Measurements from ENCODE around the gene PIP4K2A. TPM values are rescaled to one million over a fixed set of nuclear protein-coding genes. Genes with fewer than 3 reads are reported as not detected.
A peak's percentile ranks its signal among the peaks of the same experiment; 100 is the strongest.

The PIP4K2A gene
- total RNA-seq, 1 donor from 2014 or later = 105 TPM

DNA sequence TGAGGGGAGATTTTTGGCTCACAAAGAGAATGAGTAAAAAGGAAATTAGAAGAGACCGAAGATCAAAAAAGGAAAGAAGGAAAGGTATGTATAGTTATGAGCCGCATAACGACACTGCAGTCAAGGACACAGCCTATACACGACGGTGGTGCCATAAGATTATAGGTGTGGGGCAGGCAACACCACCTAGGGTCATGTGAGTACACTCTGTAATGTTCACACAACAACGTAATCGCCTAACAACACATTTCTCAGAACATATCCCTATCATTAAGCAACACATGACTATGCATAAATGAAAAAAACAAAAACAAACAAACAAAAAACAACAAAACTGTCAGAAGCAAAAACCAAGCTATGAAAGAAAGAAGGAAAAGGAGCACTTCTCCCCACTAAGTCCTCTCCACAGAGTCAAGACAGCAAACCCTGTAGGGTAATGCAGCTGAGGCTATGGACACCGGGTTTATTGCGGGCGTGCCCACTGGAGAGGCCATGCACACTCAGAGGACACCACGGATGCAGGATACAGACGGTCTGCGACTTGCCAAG is 45.1 kb downstream of the PIP4K2A start:
- Mint-ChIP-seq H3K36me3 (ENCODE audit: low read depth) (no peaks in the 10 kb centered on the region), H3K27ac (peak overlapping the region; percentile 54), H3K4me1 (ENCODE audit: low read depth) (peaks cover 59% of the 10 kb centered on the region), H3K9me3 (no peaks in the 10 kb centered on the region), H3K4me3 (ENCODE audit: low read depth) (peak overlapping the region; percentile 7), H3K27me3 (ENCODE audit: low read depth) (no peaks in the 10 kb centered on the region)
- DNase-seq (ENCODE audit: low spot score) = no peak
- intact Hi-C loops (cut with micrococcal nuclease) = loop anchor here (1.0 to 5.0 kb wide), 4 partner anchors 8 to 44 kb away; no protein-coding TSS in a partner anchor

- Mint-ChIP-seq H3K27ac (peak overlapping the region; percentile 82), H3K4me3 (ENCODE audit: low read depth) (peak overlapping the region; percentile 74), H3K9me3 (no peaks in the 10 kb centered on the region), H3K27me3 (ENCODE audit: low read depth) (no peaks in the 10 kb centered on the region), H3K4me1 (ENCODE audit: low read depth) (peaks cover 53% of the 10 kb centered on the region), H3K36me3 (ENCODE audit: low read depth) (peaks cover 2% of the 10 kb centered on the region)
- DNase-seq (ENCODE audit: low spot score) = no peak
- intact Hi-C loops (cut with micrococcal nuclease) = loop anchor here (2.0 to 5.0 kb wide), 2 partner anchors 14 to 35 kb away; no protein-coding TSS in a partner anchor
These were observed 47.3 kb downstream of the PIP4K2A start for GRCh38 chr10:22667093-22667480.

GRCh38 chr10:22666287-22667092 is 47.9 kb downstream of the PIP4K2A start:
- intact Hi-C loops (cut with micrococcal nuclease) = loop anchor here (1.0 to 5.0 kb wide), 3 partner anchors 8 to 34 kb away; no protein-coding TSS in a partner anchor
- Mint-ChIP-seq H3K36me3 (ENCODE audit: low read depth) (peaks cover 6% of the 10 kb centered on the region), H3K4me1 (ENCODE audit: low read depth) (peaks cover 56% of the 10 kb centered on the region), H3K27me3 (ENCODE audit: low read depth) (no peaks in the 10 kb centered on the region), H3K9me3 (no peaks in the 10 kb centered on the region), H3K27ac (peak overlapping the region; percentile 82), H3K4me3 (ENCODE audit: low read depth) (peak overlapping the region; percentile 74)
- peak; percentile 51 for DNase-seq (ENCODE audit: low spot score)

DNA sequence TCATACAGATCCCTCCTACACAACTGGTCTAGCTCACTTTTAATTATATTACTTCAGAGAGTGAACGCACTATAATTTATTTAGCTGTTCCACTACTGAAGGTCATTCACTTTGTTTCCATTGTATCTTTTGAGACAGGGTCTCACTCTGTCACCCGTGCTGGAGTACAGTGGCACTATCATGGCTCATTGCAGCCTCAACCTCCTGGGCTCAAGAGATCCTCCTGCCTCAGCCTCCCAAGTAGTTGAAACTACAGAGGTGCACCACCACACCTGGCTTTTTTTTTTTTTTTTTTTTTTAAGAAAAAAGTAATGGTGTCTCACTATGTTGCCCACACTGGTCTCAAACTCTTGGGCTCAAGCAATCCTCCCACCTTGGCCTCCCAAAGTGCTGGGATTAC is 49.0 kb downstream of the PIP4K2A start:
- Mint-ChIP-seq H3K4me1 (ENCODE audit: low read depth) (peaks cover 58% of the 10 kb centered on the region), H3K27ac (no peak overlapping the region), H3K4me3 (ENCODE audit: low read depth) (no peak overlapping the region), H3K36me3 (ENCODE audit: low read depth) (peaks cover 10% of the 10 kb centered on the region), H3K27me3 (ENCODE audit: low read depth) (no peaks in the 10 kb centered on the region), H3K9me3 (no peaks in the 10 kb centered on the region)
- DNase-seq (ENCODE audit: low spot score) = no peak
- intact Hi-C loops (cut with micrococcal nuclease) = loop anchor here (5.0 kb wide), 1 partner anchor 33 kb away; no protein-coding TSS in a partner anchor

DNA sequence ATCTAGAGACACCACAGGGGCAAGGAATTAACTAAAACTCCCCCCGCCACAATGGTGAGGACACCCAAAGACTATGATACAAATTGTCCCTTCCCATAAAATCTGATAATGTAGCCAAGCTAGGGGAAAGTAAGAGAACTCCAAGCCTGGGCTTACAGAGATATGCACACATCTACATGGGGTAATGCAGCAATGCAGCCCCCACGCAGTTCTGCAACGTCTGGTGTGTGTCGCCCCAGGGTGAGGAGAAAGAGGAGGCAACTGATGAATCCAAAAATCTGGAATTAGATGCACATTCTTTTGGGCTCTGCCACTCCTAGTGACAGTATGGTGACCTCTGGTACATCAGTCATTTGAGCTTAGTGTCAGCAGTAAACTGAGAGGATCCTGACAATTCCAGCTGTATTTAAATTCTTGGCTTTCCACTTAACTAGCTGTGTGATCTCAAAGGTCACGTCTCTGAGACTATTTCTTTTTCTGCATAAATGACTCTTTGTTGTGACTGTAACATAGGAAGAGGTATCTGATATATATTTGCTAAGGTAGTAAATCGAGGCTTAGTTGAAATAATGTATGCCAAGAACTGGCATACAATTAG is 51.5 kb downstream of the PIP4K2A start:
- H3K9me3 Mint-ChIP-seq = no peaks in the 10 kb centered on the region
- H3K4me1 Mint-ChIP-seq (ENCODE audit: low read depth) = peaks cover 59% of the 10 kb centered on the region
- H3K36me3 Mint-ChIP-seq (ENCODE audit: low read depth) = peaks cover 13% of the 10 kb centered on the region
- intact Hi-C loops (cut with micrococcal nuclease) = no loop called here
- no peaks in the 10 kb centered on the region for H3K27me3 Mint-ChIP-seq (ENCODE audit: low read depth)
- H3K27ac Mint-ChIP-seq = no peak overlapping the region
- H3K4me3 Mint-ChIP-seq (ENCODE audit: low read depth) = no peak overlapping the region
- no peak for DNase-seq (ENCODE audit: low spot score)

GRCh38 chr10:22659866-22660265 is 54.5 kb downstream of the PIP4K2A start:
- intact Hi-C loops (cut with micrococcal nuclease) = loop anchor here (5.0 kb wide), 1 partner anchor 88 kb away; no protein-coding TSS in a partner anchor
- no peak for DNase-seq (ENCODE audit: low spot score)
- Mint-ChIP-seq H3K4me3 (ENCODE audit: low read depth) (no peak overlapping the region), H3K27me3 (ENCODE audit: low read depth) (no peaks in the 10 kb centered on the region), H3K27ac (peak overlapping the region; percentile 47), H3K36me3 (ENCODE audit: low read depth) (peaks cover 32% of the 10 kb centered on the region), H3K4me1 (ENCODE audit: low read depth) (peaks cover 73% of the 10 kb centered on the region), H3K9me3 (no peaks in the 10 kb centered on the region)

DNA sequence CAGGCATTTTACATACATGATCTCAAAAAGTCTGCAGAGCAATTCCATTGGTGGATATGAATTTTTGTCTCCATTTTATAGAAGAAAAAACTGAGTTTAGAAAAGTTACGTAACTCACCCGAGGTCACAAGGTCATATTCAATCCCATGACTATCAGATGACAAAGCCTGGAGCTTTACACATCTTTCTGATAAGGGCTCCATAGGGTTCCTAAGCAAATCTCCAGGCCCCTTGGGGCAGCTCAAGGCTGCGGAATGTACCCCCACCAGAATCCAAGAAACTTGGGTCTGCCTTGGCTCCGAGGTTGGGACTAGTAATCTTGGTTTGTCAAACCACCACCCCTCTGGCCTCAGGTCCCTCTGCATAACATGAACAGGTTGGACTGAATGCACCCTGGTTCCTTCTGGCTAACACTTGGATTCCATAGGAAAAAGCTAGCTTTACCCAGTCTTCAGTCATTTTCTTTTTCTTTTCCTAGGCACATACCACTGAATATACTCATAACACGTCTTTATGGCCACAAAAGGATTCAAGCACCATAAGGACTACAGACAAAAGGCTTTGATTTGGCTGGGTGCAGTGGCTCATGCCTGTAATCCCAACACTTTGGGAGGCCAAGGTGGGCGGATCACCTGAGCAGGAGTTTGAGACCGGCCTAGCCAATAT is 55.5 kb downstream of the PIP4K2A start:
- no peaks in the 10 kb centered on the region for H3K27me3 Mint-ChIP-seq (ENCODE audit: low read depth)
- H3K4me1 Mint-ChIP-seq (ENCODE audit: low read depth) = peaks cover 78% of the 10 kb centered on the region
- no peak for DNase-seq (ENCODE audit: low spot score)
- peak overlapping the region; percentile 51 for H3K27ac Mint-ChIP-seq
- peak overlapping the region; percentile 14 for H3K4me3 Mint-ChIP-seq (ENCODE audit: low read depth)
- H3K36me3 Mint-ChIP-seq (ENCODE audit: low read depth) = peaks cover 35% of the 10 kb centered on the region
- intact Hi-C loops (cut with micrococcal nuclease) = loop anchor here (1.0 to 5.0 kb wide), 2 partner anchors 7 to 87 kb away; no protein-coding TSS in a partner anchor
- H3K9me3 Mint-ChIP-seq = no peaks in the 10 kb centered on the region

DNA sequence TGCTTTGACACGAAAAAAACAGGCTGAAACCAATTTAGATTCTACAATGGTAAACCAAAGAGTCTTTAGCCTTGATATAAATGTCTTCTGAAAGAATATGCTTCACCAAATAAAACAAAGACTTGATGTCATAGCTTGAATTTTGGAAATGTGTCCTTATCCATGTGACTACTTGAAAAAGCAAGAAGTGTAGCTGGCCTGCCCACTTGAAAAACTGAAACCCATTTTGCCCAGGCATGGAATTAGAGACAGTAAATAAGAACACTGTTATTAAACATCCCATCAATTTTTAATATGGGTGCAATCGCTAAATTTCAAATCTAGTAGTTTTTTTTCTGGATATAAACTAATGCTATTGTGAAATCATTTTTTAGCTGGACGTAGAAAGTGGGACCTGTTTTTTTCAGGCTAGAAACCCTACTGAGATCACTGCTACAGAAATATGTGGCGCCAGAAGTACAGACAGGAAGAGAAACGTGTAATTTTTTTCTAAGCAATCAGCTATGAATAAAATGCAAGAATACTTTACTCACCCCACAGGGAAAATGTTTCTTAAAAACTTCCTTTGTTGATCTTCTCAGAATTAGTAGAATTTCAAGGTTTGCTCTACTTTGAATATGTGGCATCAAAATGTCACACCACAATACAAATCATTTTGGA is 56.7 kb downstream of the PIP4K2A start:
- H3K36me3 Mint-ChIP-seq (ENCODE audit: low read depth) = peaks cover 43% of the 10 kb centered on the region
- H3K4me1 Mint-ChIP-seq (ENCODE audit: low read depth) = peaks cover 80% of the 10 kb centered on the region
- peak overlapping the region; percentile 86 for H3K27ac Mint-ChIP-seq
- no peaks in the 10 kb centered on the region for H3K27me3 Mint-ChIP-seq (ENCODE audit: low read depth)
- DNase-seq (ENCODE audit: low spot score) = no peak
- H3K4me3 Mint-ChIP-seq (ENCODE audit: low read depth) = peak overlapping the region; percentile 56
- intact Hi-C loops (cut with micrococcal nuclease) = loop anchor here (1.0 to 5.0 kb wide), 2 partner anchors 9 to 85 kb away; no protein-coding TSS in a partner anchor
- H3K9me3 Mint-ChIP-seq = no peaks in the 10 kb centered on the region

GRCh38 chr10:22657024-22657423 is 57.4 kb downstream of the PIP4K2A start:
- peak overlapping the region; percentile 86 for H3K27ac Mint-ChIP-seq
- H3K4me3 Mint-ChIP-seq (ENCODE audit: low read depth) = peak overlapping the region; percentile 56
- H3K4me1 Mint-ChIP-seq (ENCODE audit: low read depth) = peaks cover 82% of the 10 kb centered on the region
- DNase-seq (ENCODE audit: low spot score) = no peak
- peaks cover 44% of the 10 kb centered on the region for H3K36me3 Mint-ChIP-seq (ENCODE audit: low read depth)
- intact Hi-C loops (cut with micrococcal nuclease) = loop anchor here (5.0 kb wide), 1 partner anchor 85 kb away; no protein-coding TSS in a partner anchor
- H3K9me3 Mint-ChIP-seq = no peaks in the 10 kb centered on the region
- no peaks in the 10 kb centered on the region for H3K27me3 Mint-ChIP-seq (ENCODE audit: low read depth)

DNA sequence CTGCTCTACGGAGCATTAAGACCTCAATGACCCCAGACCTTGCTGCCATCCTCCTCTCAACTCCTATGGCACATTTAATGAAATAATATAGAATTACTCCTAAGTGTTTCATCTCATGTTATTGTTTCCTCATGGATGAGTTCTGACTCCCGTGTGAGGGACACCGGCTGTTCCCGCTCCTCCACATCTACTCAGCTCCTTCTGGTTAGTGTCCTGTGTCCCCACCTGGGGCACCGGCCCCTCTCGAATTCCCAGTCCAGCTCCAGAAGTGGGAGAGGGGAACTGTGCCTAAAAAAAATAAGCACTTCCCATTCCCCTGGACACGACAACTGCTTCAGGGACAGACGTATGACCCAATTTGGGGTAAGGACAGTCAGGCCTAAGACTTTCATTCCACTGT is 58.3 kb downstream of the PIP4K2A start:
- peak overlapping the region; percentile 49 for H3K4me3 Mint-ChIP-seq (ENCODE audit: low read depth)
- no peak for DNase-seq (ENCODE audit: low spot score)
- peak overlapping the region; percentile 85 for H3K27ac Mint-ChIP-seq
- H3K9me3 Mint-ChIP-seq = no peaks in the 10 kb centered on the region
- intact Hi-C loops (cut with micrococcal nuclease) = loop anchor here (5.0 kb wide), 1 partner anchor 84 kb away; no protein-coding TSS in a partner anchor
- peaks cover 47% of the 10 kb centered on the region for H3K36me3 Mint-ChIP-seq (ENCODE audit: low read depth)
- no peaks in the 10 kb centered on the region for H3K27me3 Mint-ChIP-seq (ENCODE audit: low read depth)
- H3K4me1 Mint-ChIP-seq (ENCODE audit: low read depth) = peaks cover 84% of the 10 kb centered on the region

DNA sequence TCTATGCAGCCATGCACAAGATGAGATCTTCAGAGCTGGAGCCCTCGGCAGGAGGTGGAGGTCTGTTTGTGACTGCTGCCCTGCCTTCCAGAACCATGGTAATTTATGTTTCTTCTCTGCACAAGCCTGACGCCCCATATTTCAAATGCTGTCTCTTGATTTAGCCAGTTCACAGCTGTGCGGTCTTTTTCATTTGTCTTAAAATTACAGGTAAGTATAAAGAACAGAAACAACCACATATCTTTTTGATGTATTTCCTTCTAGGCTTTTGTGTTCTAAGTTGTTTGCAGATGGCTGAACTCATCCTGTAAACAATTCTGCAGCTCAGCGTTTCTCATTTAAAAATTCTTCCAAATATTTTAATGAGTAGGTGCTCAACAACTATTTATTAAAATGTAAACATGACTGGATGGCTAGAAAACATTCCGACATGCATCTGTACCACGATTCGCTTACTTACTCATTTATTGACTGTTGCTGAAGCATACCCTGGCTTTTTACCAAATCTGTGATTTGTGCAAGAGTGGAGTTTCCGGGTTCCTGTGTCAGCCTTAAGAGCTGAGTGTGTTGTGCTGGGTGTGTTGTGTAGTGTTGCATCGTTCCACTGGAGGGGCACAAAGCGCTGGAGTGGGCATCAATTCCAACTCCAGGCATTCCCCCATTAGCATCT is 58.9 kb downstream of the PIP4K2A start:
- Mint-ChIP-seq H3K4me3 (ENCODE audit: low read depth) (peak overlapping the region; percentile 49), H3K27me3 (ENCODE audit: low read depth) (no peaks in the 10 kb centered on the region), H3K4me1 (ENCODE audit: low read depth) (peaks cover 83% of the 10 kb centered on the region), H3K36me3 (ENCODE audit: low read depth) (peaks cover 43% of the 10 kb centered on the region), H3K9me3 (no peaks in the 10 kb centered on the region), H3K27ac (peak overlapping the region; percentile 85)
- intact Hi-C loops (cut with micrococcal nuclease) = loop anchor here (1.0 to 5.0 kb wide), 3 partner anchors 9 to 83 kb away; no protein-coding TSS in a partner anchor
- no peak for DNase-seq (ENCODE audit: low spot score)

All from activated T-helper 2 cell treated with anti-CD3 and anti-CD28 coated beads, Interferon-gamma antibody, Interleukin-2, Interleukin-4, amounts not matched to agents 10 μg/mL and 5 μg/mL and 100 μg/mL, durations not matched to agents 14 hours and 24 hours and 36 hours (primary cell).